IMR-90 (cell line): Measurements from ENCODE around the gene ASAH2. TPM values are rescaled to one million over a fixed set of nuclear protein-coding genes. Genes with fewer than 3 reads are reported as not detected.
"Not testable (repeated sequence)": the region's sequence is repeated elsewhere in the genome, so short reads cannot be mapped to it uniquely, and the experiment has no call there.

Experiments used
- ATAC-seq: fragments of 200-7000 bp; cut with Tn5 transposase; 2 replicates; pipeline ENCODE4 v1.9.1; 2020; ENCODE audit warnings: low read depth, mild to moderate bottlenecking, moderate library complexity
- BruUV-seq: library from RNA; stranded (reverse); fragments of 400-500 nt; replicated peaks from 2 replicates; lab custom pipeline; 2021; lab: Mats Ljungman, UMichigan
- CTCF ChIA-PET: fragments of 300-600 bp; formaldehyde crosslinking; extraction: SDS; loops from one replicate; lab custom pipeline; 2021; ENCODE audit warnings: antibody characterized with exemption; lab: Yijun Ruan, JAX
- POLR2A ChIA-PET: fragments of 300-600 bp; sonication (Branson Sonifier 250); formaldehyde crosslinking; loops from one replicate; lab custom pipeline; 2022; ENCODE audit warnings: antibody characterized with exemption; ENCODE audit not compliant: unreplicated experiment; lab: Charles Lee
- DNase-seq: peaks from one replicate; pipeline ENCODE4 v3.0.0; 2013
- H2AFZ ChIP-seq: replicated peaks from 2 replicates; pipeline ENCODE3; 2013; ENCODE audit warnings: low read length, mild to moderate bottlenecking; ENCODE audit not compliant: poor library complexity
- H2AK5ac ChIP-seq: 2 replicates; pipeline ENCODE4 v1.6.1; 2013; ENCODE audit warnings: low read depth, low read length, inconsistent platforms
- H2AK9ac ChIP-seq: replicated peaks from 2 replicates; pipeline ENCODE3; 2013; ENCODE audit warnings: mild to moderate bottlenecking, low read depth, low read length, moderate library complexity; ENCODE audit not compliant: poor library complexity
- H2BK120ac ChIP-seq: 2 replicates; pipeline ENCODE4 v1.6.1; 2013; ENCODE audit warnings: low read depth, low read length, inconsistent platforms
- H2BK15ac ChIP-seq: 3 replicates; pipeline ENCODE4 v1.6.1; 2013; ENCODE audit warnings: low read depth, low read length, inconsistent platforms
- H2BK20ac ChIP-seq: 2 replicates; pipeline ENCODE4 v1.6.1; 2013; ENCODE audit warnings: low read depth, mild to moderate bottlenecking, inconsistent platforms, low read length, moderate library complexity
- H2BK5ac ChIP-seq: 2 replicates; pipeline ENCODE4 v1.6.1; 2013; ENCODE audit warnings: mild to moderate bottlenecking, low read depth, low read length, inconsistent platforms; ENCODE audit not compliant: poor library complexity, severe bottlenecking
- H3K14ac ChIP-seq: replicated peaks from 2 replicates; pipeline ENCODE4 v1.6.1; 2013; ENCODE audit warnings: low read depth, low read length, inconsistent platforms
- H3K18ac ChIP-seq: 2 replicates; pipeline ENCODE4 v1.6.1; 2013; ENCODE audit warnings: low read depth, low read length, control low read depth
- H3K23ac ChIP-seq: 2 replicates; pipeline ENCODE4 v1.6.1; 2013; ENCODE audit warnings: low read depth, low read length, inconsistent platforms
- H3K27ac ChIP-seq: 2 replicates; pipeline ENCODE4 v1.5.1; 2013; ENCODE audit warnings: mild to moderate bottlenecking, control low read depth, low read length; ENCODE audit not compliant: insufficient read depth
- H3K27me3 ChIP-seq: 2 replicates; pipeline ENCODE4 v1.6.1; 2013; ENCODE audit warnings: low read length; ENCODE audit not compliant: control insufficient read depth, insufficient read depth
- H3K36me3 ChIP-seq: 2 replicates; pipeline ENCODE4 v1.6.1; 2013; ENCODE audit warnings: low read length, mixed read lengths; ENCODE audit not compliant: control insufficient read depth, insufficient read depth
- H3K4ac ChIP-seq: 2 replicates; pipeline ENCODE4 v1.6.1; 2013; ENCODE audit warnings: low read depth, low read length, inconsistent platforms
- H3K4me1 ChIP-seq: 2 replicates; pipeline ENCODE4 v1.6.1; 2013; ENCODE audit warnings: low read length, mixed read lengths; ENCODE audit not compliant: control insufficient read depth, insufficient read depth
- H3K4me2 ChIP-seq: 2 replicates; pipeline ENCODE4 v1.6.1; 2013; ENCODE audit warnings: low read depth, mild to moderate bottlenecking, control low read depth, low read length, moderate library complexity
- H3K4me3 ChIP-seq: 2 replicates; pipeline ENCODE4 v1.5.1; 2013; ENCODE audit warnings: low read depth, mild to moderate bottlenecking, control low read depth, low read length, moderate library complexity; ENCODE audit not compliant: insufficient read depth
- H3K56ac ChIP-seq: 2 replicates; pipeline ENCODE4 v1.6.1; 2013; ENCODE audit warnings: low read length, inconsistent platforms; ENCODE audit not compliant: insufficient read depth; ENCODE audit errors: extremely low read depth
- H3K79me1 ChIP-seq, 2 experiments: 2 replicates each; pipeline ENCODE4 v1.6.1; 2013; ENCODE audit warnings: low read length in 2 of 2, inconsistent platforms in 1 of 2, low read depth in 1 of 2
- H3K9ac ChIP-seq: 2 replicates; pipeline ENCODE4 v1.6.1; 2013; ENCODE audit warnings: low read depth, low read length, control low read depth
- H3K9me1 ChIP-seq: 2 replicates; pipeline ENCODE4 v1.6.1; 2013; ENCODE audit warnings: low read length, inconsistent platforms; ENCODE audit not compliant: insufficient read depth
- H3K9me3 ChIP-seq: 2 replicates; pipeline ENCODE4 v1.6.1; 2013; ENCODE audit warnings: low read length; ENCODE audit not compliant: control insufficient read depth, insufficient read depth
- H4K20me1 ChIP-seq: 2 replicates; pipeline ENCODE4 v1.6.1; 2013; ENCODE audit warnings: low read length, inconsistent platforms; ENCODE audit not compliant: insufficient read depth
- H4K5ac ChIP-seq: 2 replicates; pipeline ENCODE4 v1.6.1; 2013; ENCODE audit warnings: mild to moderate bottlenecking, low read depth, low read length, control low read depth
- H4K8ac ChIP-seq, 2 experiments: 2 replicates each; pipeline ENCODE4 v1.6.1; 2013; ENCODE audit warnings: low read depth in 2 of 2, low read length in 2 of 2, control low read depth in 1 of 2, inconsistent platforms in 1 of 2
- H4K91ac ChIP-seq: 2 replicates; pipeline ENCODE4 v1.6.1; 2013; ENCODE audit warnings: low read depth, low read length, inconsistent platforms; ENCODE audit not compliant: insufficient read depth
- WGBS, 2 experiments: methylation state at CpG; one replicate each; pipeline versions ENCODE4 v1.1.5 to v1.1.7; 2013; ENCODE audit warnings: missing lambda C conversion rate in 2 of 2; ENCODE audit not compliant: insufficient read length in 1 of 2; ENCODE audit errors: extremely low coverage in 2 of 2; 5-methylcytosine and 5-hydroxymethylcytosine counted together
- dilution Hi-C: fragments of 300-500 bp; cut with HindIII; formaldehyde crosslinking; loops from one replicate; pipeline ENCODE4 v1.14.3; 2018; ENCODE audit warnings: low sequenced_read_pairs; ENCODE audit not compliant: unreplicated experiment
- in situ Hi-C: fragments of 300-500 bp; cut with MboI; formaldehyde crosslinking; loops from 3 replicates; pipeline ENCODE4 v1.14.3; 2019; ENCODE audit warnings: low sequenced_read_pairs, inconsistent platforms, mixed read lengths
- intact Hi-C: fragments of 100-400 bp; cut with micrococcal nuclease; formaldehyde crosslinking; loops from 2 replicates; pipeline ENCODE4 v1.10.0; 2022
- polyA plus RNA-seq, 3 experiments: library from polyadenylated mRNA; depleted of rRNA; stranded (reverse); fragments of >200 nt; gene quantifications; 2 replicates each; pipeline ENCODE4 v1.2.3, GENCODE V29; 2012; ENCODE audit warnings: low replicate concordance in 1 of 3
- total RNA-seq: library from RNA; depleted of rRNA; stranded (reverse); fragments of >200 nt; gene quantifications from 2 replicates; pipeline ENCODE4 v1.2.3, GENCODE V29; 2012

ASAH2 gene
- total and polyA plus RNA-seq, 2 of the 4 experiments (the other 2 are of a cell fraction), result 0.18 to 0.31 TPM

DNA sequence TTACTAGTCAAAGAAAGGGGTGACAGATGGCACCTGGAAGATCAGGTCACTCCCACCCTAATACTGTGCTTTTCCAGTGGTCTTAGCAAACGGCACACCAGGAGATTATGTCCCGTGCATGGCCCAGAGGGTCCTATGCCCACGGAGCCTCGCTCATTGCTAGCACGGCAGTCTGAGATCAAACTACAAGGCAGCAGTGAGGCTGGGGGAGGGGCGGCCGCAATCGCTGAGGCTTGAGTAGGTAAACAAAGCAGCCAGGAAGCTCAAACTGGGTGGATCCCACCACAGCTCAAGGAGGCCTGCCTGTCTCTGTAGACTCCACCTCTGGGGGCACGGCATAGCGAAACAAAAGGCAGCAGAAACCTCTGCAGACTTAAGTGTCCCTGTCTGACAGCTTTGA is 11.3 kb upstream of the ASAH2 start:
- H2BK5ac ChIP-seq, H2AFZ ChIP-seq, DNase-seq, H3K56ac ChIP-seq, H4K5ac ChIP-seq, H3K79me1 ChIP-seq, ATAC-seq, H3K36me3 ChIP-seq, in situ Hi-C loops, POLR2A ChIA-PET, H3K9me3 ChIP-seq, dilution Hi-C loops, H4K91ac ChIP-seq, H2BK120ac ChIP-seq, H2AK5ac ChIP-seq, H3K4me1 ChIP-seq, H3K27ac ChIP-seq, H3K4ac ChIP-seq, H3K18ac ChIP-seq, H3K4me3 ChIP-seq, H4K8ac ChIP-seq, H3K9ac ChIP-seq, H2BK15ac ChIP-seq, H2BK20ac ChIP-seq, H3K9me1 ChIP-seq, H2AK9ac ChIP-seq, intact Hi-C loops, H3K4me2 ChIP-seq, H3K27me3 ChIP-seq, H3K23ac ChIP-seq, BruUV-seq, H3K14ac ChIP-seq, H4K20me1 ChIP-seq: not testable (repeated sequence)
- no CpG with 5 or more reads among the region's 10 CpGs for WGBS, 2 experiments
- CTCF ChIA-PET, result interaction anchor here (1.0 kb wide), 1 partner anchor 13 kb away, joined by 3 read pairs; no protein-coding TSS in a partner anchor
